Parathyroid adenoma (tissue), 2 donors: ENCODE measurements around the gene GALNT10.

Experiments used
- H2AFZ ChIP-seq: fragments of 300-600 bp; sonication (generic); one replicate; pipeline ENCODE4 v1.7.0; 2017; ENCODE audit warnings: antibody characterized with exemption, mild to moderate bottlenecking
- H3K27ac ChIP-seq: fragments of 300-600 bp; sonication (generic); one replicate; pipeline ENCODE4 v1.7.0; 2017
- H3K27me3 ChIP-seq: fragments of 300-600 bp; sonication (generic); one replicate; pipeline ENCODE4 v1.7.0; 2017; ENCODE audit warnings: low read length; ENCODE audit not compliant: control insufficient read depth, insufficient read depth
- H3K36me3 ChIP-seq: fragments of 300-600 bp; sonication (generic); one replicate; pipeline ENCODE4 v1.7.0; 2017; ENCODE audit warnings: low read length; ENCODE audit not compliant: control insufficient read depth, insufficient read depth
- H3K4me1 ChIP-seq: fragments of 300-600 bp; sonication (generic); one replicate; pipeline ENCODE4 v1.7.0; 2017; ENCODE audit warnings: control low read depth
- H3K4me2 ChIP-seq: fragments of 300-600 bp; sonication (generic); one replicate; pipeline ENCODE4 v1.7.0; 2017; ENCODE audit warnings: low read length
- H3K4me3 ChIP-seq: fragments of 300-600 bp; sonication (generic); one replicate; pipeline ENCODE4 v1.7.0; 2017; ENCODE audit warnings: low read depth, low read length
- H3K79me2 ChIP-seq: fragments of 300-600 bp; sonication (generic); one replicate; pipeline ENCODE4 v1.7.0; 2017; ENCODE audit warnings: control low read depth
- H3K9ac ChIP-seq: fragments of 300-600 bp; sonication (generic); one replicate; pipeline ENCODE4 v1.7.0; 2017; ENCODE audit warnings: mild to moderate bottlenecking
- H3K9me3 ChIP-seq: fragments of 300-600 bp; sonication (generic); one replicate; pipeline ENCODE4 v1.7.0; 2017; ENCODE audit warnings: low read length; ENCODE audit not compliant: control insufficient read depth
- CTCF ChIP-seq: fragments of 300-600 bp; sonication (generic); IDR thresholded peaks from one replicate; pipeline ENCODE4 v1.7.0; 2017; ENCODE audit warnings: antibody characterized with exemption, mild to moderate bottlenecking
- donor health status: primary hyperparathyroidism.

The GALNT10 gene

GRCh38 chr5:154449786-154450185 is 259.3 kb downstream of the GALNT10 start:
- Histone ChIP-seq H3K4me2 (no peak overlapping the region), H3K27me3 (no peaks in the 10 kb centered on the region), H3K36me3 (no peaks in the 10 kb centered on the region), H3K79me2 (peaks cover 13% of the 10 kb centered on the region), H3K4me1 (no peaks in the 10 kb centered on the region), H3K4me3 (no peak overlapping the region), H3K9ac (no peak overlapping the region), H3K27ac (no peak overlapping the region), H3K9me3 (no peaks in the 10 kb centered on the region), H2AFZ (no peak overlapping the region)
- no peak for TF ChIP-seq CTCF

DNA sequence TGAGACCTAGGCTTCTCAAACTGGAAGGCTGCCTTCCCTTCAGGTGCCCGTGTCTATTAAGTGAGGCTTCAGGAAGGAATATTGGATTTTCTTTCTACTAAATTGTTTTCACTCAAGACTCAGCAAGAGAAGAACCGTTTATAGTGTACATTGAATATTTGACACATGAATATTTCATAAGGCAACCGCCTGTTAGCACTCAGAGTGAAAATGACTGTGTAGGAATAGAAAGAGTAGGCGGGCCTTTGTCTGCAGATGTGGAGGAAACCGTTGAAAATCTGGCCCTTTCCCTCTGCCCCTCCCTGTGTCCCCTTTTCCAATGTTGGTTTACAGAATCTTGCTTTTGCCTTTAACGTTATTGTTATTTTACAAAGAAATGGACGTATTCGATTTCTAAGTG is 261.4 kb downstream of the GALNT10 start:
- H3K9me3 ChIP-seq, result no peaks in the 10 kb centered on the region
- no peaks in the 10 kb centered on the region for H3K4me1 ChIP-seq
- no peak for TF ChIP-seq CTCF
- no peak overlapping the region for H3K4me3 ChIP-seq
- H3K27ac ChIP-seq, result no peak overlapping the region
- no peak overlapping the region for H2AFZ ChIP-seq
- H3K36me3 ChIP-seq, result no peaks in the 10 kb centered on the region
- peaks cover 13% of the 10 kb centered on the region for H3K79me2 ChIP-seq
- H3K9ac ChIP-seq, result no peak overlapping the region
- no peak overlapping the region for H3K4me2 ChIP-seq
- no peaks in the 10 kb centered on the region for H3K27me3 ChIP-seq

GRCh38 chr5:154455585-154455984 is 265.1 kb downstream of the GALNT10 start:
- Histone ChIP-seq H3K27me3 (no peaks in the 10 kb centered on the region), H3K9me3 (no peaks in the 10 kb centered on the region), H3K27ac (no peak overlapping the region), H3K4me1 (peaks cover 5% of the 10 kb centered on the region), H3K79me2 (no peaks in the 10 kb centered on the region), H3K36me3 (no peaks in the 10 kb centered on the region), H3K4me2 (no peak overlapping the region), H3K9ac (no peak overlapping the region), H2AFZ (no peak overlapping the region), H3K4me3 (no peak overlapping the region)
- no peak for TF ChIP-seq CTCF

- no peaks in the 10 kb centered on the region for H3K9me3 ChIP-seq
- H3K4me1 ChIP-seq, result peaks cover 5% of the 10 kb centered on the region
- no peaks in the 10 kb centered on the region for H3K27me3 ChIP-seq
- no peaks in the 10 kb centered on the region for H3K79me2 ChIP-seq
- no peak overlapping the region for H3K4me3 ChIP-seq
- no peak overlapping the region for H2AFZ ChIP-seq
- H3K4me2 ChIP-seq, result no peak overlapping the region
- H3K9ac ChIP-seq, result no peak overlapping the region
- no peaks in the 10 kb centered on the region for H3K36me3 ChIP-seq
- TF ChIP-seq CTCF, result no peak
- no peak overlapping the region for H3K27ac ChIP-seq
Measured at GRCh38 chr5:154456540-154456939, 266.0 kb downstream of the GALNT10 start.

DNA sequence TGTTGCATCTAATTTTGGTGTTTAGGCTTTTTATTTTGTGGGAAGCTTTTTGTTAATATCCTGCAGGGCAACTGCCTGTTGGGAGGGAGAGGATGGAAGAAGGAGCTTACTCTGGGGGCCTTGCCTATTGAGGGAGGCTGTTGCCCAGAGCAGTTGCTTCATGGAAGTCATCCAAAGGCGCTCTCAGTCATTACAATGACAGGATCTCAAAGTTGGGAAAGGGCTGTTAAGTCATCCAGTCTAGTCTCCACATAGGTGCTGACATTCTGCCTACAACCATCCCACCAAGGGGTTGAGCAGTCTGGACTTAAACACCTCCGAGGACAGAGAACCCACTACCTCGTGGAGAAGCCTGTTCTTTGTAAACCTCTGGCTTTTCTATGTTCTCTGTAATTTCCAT is 268.5 kb downstream of the GALNT10 start:
- no peaks in the 10 kb centered on the region for H3K27me3 ChIP-seq
- H3K9ac ChIP-seq, result no peak overlapping the region
- H3K27ac ChIP-seq, result no peak overlapping the region
- H3K79me2 ChIP-seq, result no peaks in the 10 kb centered on the region
- H3K4me1 ChIP-seq, result peaks cover 5% of the 10 kb centered on the region
- H3K36me3 ChIP-seq, result no peaks in the 10 kb centered on the region
- no peak overlapping the region for H3K4me2 ChIP-seq
- TF ChIP-seq CTCF, result no peak
- H3K4me3 ChIP-seq, result no peak overlapping the region
- no peaks in the 10 kb centered on the region for H3K9me3 ChIP-seq
- H2AFZ ChIP-seq, result no peak overlapping the region
